SK-N-MC (cell line): ENCODE measurements around the gene AGR3.
A peak's percentile ranks its signal among the peaks of the same experiment; 100 is the strongest.
"Not testable (repeated sequence)": the region's sequence is repeated elsewhere in the genome, so short reads cannot be mapped to it uniquely, and the experiment has no call there.

Source experiments
- DNase-seq: peaks from one replicate; pipeline ENCODE4 v3.0.0-alpha.2; 2011; ENCODE audit warnings: low read depth, low spot score
- H3K27ac ChIP-seq: fragments of 200-600 bp; sonication (generic); 2 replicates; pipeline ENCODE4 v1.5.1; 2016; ENCODE audit warnings: mixed run types
- H3K36me3 ChIP-seq: fragments of 200-600 bp; sonication (generic); 2 replicates; pipeline ENCODE4 v1.6.1; 2017; ENCODE audit warnings: antibody characterized with exemption, low read length, mixed read lengths; ENCODE audit not compliant: insufficient read depth
- H3K4me3 ChIP-seq: fragments of 200-600 bp; sonication (generic); 2 replicates; pipeline ENCODE4 v1.5.1; 2016
- H3K9ac ChIP-seq: fragments of 200-600 bp; sonication (generic); 2 replicates; pipeline ENCODE4 v1.8.0; 2017; ENCODE audit warnings: mixed run types, mixed read lengths; ENCODE audit not compliant: insufficient read length
- H3K9me3 ChIP-seq: fragments of 200-600 bp; sonication (generic); 2 replicates; pipeline ENCODE4 v1.6.1; 2017; ENCODE audit warnings: low read depth, mild to moderate bottlenecking, antibody characterized with exemption, low read length, moderate library complexity, mixed read lengths
- EZH2 ChIP-seq: fragments of 200-600 bp; sonication (generic); IDR thresholded peaks from one replicate; pipeline ENCODE4 v1.6.1; 2017; ENCODE audit warnings: antibody characterized with exemption
- FOXP2 ChIP-seq: optimal IDR thresholded peaks from 2 replicates; pipeline ENCODE3; 2011; ENCODE audit warnings: mild to moderate bottlenecking, moderate library complexity; ENCODE audit not compliant: insufficient read depth; ENCODE audit errors: extremely low read length, control extremely low read depth
- POLR2AphosphoS5 ChIP-seq: IDR thresholded peaks from 2 replicates; pipeline ENCODE4 v1.6.1; 2012; ENCODE audit warnings: mild to moderate bottlenecking, low read depth, low read length, borderline replicate concordance

Gene AGR3

DNA sequence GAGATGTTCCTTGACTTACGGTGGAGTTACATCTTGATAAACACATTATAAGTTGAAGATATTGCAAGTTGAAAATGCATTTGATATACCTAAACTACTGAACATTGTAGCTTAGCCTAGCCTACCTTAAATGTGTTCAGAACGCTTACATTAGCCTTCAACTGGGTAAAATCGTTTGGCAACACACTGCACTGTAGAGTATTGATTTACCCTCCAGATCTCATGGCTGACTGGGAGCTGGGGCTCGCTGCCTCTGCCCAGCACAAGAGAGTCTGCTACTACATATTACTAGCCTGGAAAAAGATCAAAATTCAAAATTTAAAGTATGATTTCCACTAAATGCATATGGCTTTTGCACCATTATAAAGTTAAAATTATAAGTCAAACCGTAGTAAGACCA, 7.5 kb upstream of the AGR3 start:
- DNase-seq, result no peak
- H3K27ac ChIP-seq, result no peak overlapping the region

DNA sequence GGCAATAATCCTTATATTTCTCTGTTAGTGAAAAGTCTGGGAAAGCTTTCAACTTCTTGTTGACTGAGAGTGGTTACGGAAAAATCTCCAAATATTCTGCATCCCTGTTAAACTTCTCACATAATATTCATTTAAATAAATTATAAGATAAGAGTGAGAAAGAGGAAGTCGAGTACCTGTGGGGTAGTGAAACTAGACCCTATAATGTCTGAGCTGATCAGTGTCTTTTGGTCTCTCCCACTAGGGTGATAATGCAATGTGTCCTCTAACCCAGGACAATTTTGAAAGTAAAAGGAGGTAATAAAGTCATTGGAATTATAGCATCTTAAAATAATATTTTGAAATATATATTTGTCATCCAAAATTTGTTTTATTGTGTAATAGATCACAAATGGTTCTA, 2.1 kb upstream of the AGR3 start:
- Histone ChIP-seq H3K9ac (no peak overlapping the region), H3K36me3 (no peaks in the 10 kb centered on the region), H3K9me3 (no peaks in the 10 kb centered on the region), H3K4me3 (no peak overlapping the region), H3K27ac (no peak overlapping the region)
- no peak for DNase-seq
- no peak for TF ChIP-seq FOXP2
- TF ChIP-seq EZH2, result no peak
- TF ChIP-seq POLR2AphosphoS5, result no peak

More for the DNA sequence above, 7.5 kb upstream of the AGR3 start:
- Histone ChIP-seq H3K4me3 (no peak overlapping the region), H3K9ac (no peak overlapping the region), H3K9me3 (no peaks in the 10 kb centered on the region), H3K36me3 (no peaks in the 10 kb centered on the region)
- TF ChIP-seq POLR2AphosphoS5 (no peak), EZH2 (no peak), FOXP2 (no peak)

DNA sequence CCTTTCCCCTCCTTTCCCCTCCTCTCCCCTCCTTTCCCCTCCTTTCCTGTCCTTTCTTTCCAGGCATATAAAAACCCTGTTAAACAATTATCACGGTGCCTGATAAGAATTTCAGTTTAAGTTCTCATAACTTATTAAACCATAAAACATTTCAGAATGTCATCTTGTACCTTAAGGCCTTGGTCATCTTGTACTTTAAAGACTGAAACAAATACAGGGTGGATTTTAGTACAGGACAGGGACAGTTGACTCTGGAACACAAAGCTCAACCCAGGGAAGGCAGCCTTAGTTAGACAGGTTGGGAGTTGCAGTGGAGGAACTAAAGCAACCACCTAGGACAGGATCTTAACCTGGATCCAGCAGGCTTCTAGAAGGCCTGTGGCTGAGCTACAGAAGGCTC, 1.2 kb downstream of the AGR3 start:
- no peak for TF ChIP-seq POLR2AphosphoS5
- no peak for TF ChIP-seq FOXP2
- no peak for TF ChIP-seq EZH2
- Histone ChIP-seq H3K4me3 (no peak overlapping the region), H3K9ac (peak overlapping the region; percentile 5), H3K27ac (peak overlapping the region; percentile 56; the same call in 1 of the 2 replicates), H3K36me3 (no peaks in the 10 kb centered on the region), H3K9me3 (no peaks in the 10 kb centered on the region)
- no peak for DNase-seq

DNA sequence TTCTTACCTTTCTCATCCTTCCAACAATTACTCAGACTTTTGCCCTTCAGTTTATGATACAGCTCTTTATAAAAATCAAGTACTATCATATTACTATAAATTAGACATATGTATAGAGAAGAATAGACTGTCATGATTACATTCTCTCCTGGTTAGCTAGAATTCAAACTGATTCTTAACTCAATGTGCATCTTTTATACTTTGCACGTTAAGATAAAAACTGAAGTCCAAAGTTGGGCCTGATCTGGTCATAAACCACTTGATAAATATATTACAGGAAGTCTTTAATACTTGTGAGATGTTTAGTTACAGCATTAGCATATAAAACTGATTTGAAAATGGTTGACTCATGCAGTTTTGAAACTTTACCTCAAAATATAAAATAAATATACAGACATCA, 2.6 kb downstream of the AGR3 start:
- H3K36me3 ChIP-seq, result no peaks in the 10 kb centered on the region
- no peak overlapping the region for H3K27ac ChIP-seq
- no peak for DNase-seq
- no peak overlapping the region for H3K4me3 ChIP-seq
- no peaks in the 10 kb centered on the region for H3K9me3 ChIP-seq
- TF ChIP-seq POLR2AphosphoS5 (no peak), EZH2 (no peak), FOXP2 (no peak)
- H3K9ac ChIP-seq, result no peak overlapping the region

DNA sequence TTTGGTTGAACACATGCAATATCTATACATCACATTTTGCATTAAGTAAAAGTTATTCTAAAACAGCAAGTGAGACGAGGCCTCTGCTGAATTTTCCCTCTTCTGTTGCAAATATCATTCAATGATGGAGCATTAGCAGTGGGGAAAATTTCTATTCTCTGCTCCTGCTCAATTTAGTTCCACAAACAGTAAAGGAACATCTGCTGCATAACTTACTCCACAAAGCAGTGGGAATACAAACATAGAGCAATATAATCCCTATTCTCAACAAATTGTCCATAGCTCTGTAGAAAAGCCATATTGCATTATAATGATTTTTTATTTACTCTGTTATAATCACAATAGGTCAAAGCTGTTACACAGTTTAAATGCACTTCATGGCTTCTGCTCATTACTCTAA, 5.9 kb downstream of the AGR3 start:
- Histone ChIP-seq H3K27ac (no peak overlapping the region), H3K4me3 (no peak overlapping the region), H3K9me3 (no peaks in the 10 kb centered on the region), H3K9ac (no peak overlapping the region), H3K36me3 (no peaks in the 10 kb centered on the region)
- no peak for DNase-seq
- TF ChIP-seq EZH2 (no peak), FOXP2 (no peak), POLR2AphosphoS5 (no peak)

DNA sequence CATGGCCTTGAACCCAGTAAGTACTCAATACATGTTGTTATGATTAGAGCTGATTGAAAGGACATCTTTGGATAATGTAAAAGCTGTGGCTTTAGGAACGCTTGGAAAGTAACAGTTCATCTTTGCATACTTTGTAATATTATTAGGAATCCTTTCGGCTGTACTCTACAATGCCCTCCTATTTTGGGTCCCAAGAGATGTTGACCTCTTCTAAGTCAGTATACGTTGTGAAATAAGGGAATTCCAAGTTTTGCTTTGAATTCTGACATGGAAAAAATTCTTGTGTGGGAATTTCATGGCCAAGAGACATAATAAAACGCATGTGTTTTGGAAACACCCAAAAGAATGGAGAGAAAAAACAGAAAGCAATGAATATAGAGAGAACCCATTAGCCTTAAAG, 7.7 kb downstream of the AGR3 start:
- H3K27ac ChIP-seq, result no peak overlapping the region
- H3K9ac ChIP-seq, result no peak overlapping the region
- H3K9me3 ChIP-seq, result no peaks in the 10 kb centered on the region
- DNase-seq, result no peak
- no peak overlapping the region for H3K4me3 ChIP-seq
- TF ChIP-seq POLR2AphosphoS5 (no peak), EZH2 (no peak), FOXP2 (no peak)
- no peaks in the 10 kb centered on the region for H3K36me3 ChIP-seq

DNA sequence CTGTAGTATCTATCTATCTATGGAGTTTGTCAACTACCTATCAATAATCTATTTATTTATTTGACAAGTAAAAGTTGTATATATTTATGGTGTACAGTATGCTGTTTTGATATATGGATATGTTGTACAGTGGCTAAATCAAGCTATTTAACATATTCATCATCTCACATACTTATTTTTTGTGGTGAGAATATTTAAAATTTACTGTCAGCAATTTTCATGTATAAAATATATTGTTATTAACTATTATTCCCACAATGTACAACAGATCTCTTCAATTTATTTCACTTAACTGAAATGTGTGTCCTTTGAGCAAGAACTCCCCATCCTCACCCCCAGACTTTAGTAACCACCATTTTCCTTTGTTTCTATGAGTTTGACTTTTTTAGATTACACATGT, 14.5 kb downstream of the AGR3 start:
- Histone ChIP-seq H3K27ac (no peak overlapping the region), H3K9me3 (no peaks in the 10 kb centered on the region), H3K36me3 (no peaks in the 10 kb centered on the region), H3K4me3 (no peak overlapping the region), H3K9ac (no peak overlapping the region)
- no peak for DNase-seq
- TF ChIP-seq FOXP2, result no peak

DNA sequence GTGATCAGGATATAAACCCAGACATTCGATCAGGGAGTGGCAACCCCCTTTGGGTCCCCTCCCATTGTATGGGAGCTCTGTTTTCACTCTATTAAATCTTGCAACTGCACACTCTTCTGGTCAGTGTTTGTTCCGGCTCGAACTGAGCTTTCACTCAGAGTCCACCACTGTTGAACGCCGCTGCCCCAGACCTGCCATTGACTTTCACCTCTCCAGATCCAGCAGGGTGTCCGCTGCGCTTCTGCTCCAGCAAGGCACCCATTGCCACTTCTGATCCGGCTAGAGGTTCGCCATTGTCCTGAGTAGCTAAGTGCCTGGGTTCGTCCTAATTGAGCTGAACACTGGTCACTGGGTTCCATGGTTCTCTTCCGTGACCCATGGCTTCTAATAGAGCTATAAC, 28.6 kb downstream of the AGR3 start:
- H3K9me3 ChIP-seq, H3K27ac ChIP-seq, H3K4me3 ChIP-seq, H3K9ac ChIP-seq, DNase-seq, H3K36me3 ChIP-seq: not testable (repeated sequence)

DNA sequence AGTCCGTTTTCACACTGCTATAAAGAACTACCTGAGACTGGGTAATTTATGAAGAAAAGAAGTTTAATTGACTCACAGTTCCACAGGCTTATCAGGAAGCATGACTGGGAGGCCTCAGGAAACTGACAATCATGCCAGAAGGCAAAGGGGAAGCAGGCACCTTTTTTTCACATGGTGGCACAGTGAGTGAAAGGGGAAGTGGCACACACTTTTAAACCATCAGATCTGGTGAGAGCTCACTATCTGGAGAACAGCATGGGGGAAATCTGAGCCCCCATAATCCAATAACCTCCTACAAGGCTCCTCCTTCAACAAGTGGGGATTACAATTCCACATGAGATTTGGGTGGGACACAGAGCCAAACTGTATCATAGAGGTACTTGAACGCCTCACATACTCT, 30.0 kb downstream of the AGR3 start:
- H3K9ac ChIP-seq, result no peak overlapping the region
- TF ChIP-seq EZH2 (no peak), POLR2AphosphoS5 (no peak), FOXP2 (no peak)
- no peak overlapping the region for H3K27ac ChIP-seq
- DNase-seq, result no peak
- no peaks in the 10 kb centered on the region for H3K9me3 ChIP-seq
- H3K4me3 ChIP-seq, result no peak overlapping the region
- no peaks in the 10 kb centered on the region for H3K36me3 ChIP-seq
